NCI-H345 (cell line): Measurements from ENCODE around the gene ZBTB8A.
"Not testable (repeated sequence)": the region's sequence is repeated elsewhere in the genome, so short reads cannot be mapped to it uniquely, and the experiment has no call there.

Source experiments
- DNase-seq: peaks from one replicate; lab custom pipeline; 2025; lab: John Stamatoyannopoulos, UW

ZBTB8A gene

GRCh38 chr1:32619701-32620485 lies 80.7 kb downstream of the ZBTB8A start:
- no peak for DNase-seq

GRCh38 chr1:32622205-32622604 lies 83.0 kb downstream of the ZBTB8A start:
- DNase-seq: no peak

GRCh38 chr1:32622806-32623681 lies 83.8 kb downstream of the ZBTB8A start:
- DNase-seq: no peak

- DNase-seq: no peak
These were observed 84.5 kb downstream of the ZBTB8A start for GRCh38 chr1:32623775-32624174.

GRCh38 chr1:32626176-32626575 lies 86.9 kb downstream of the ZBTB8A start:
- DNase-seq: no peak

- no peak for DNase-seq
These were observed 88.5 kb downstream of the ZBTB8A start for GRCh38 chr1:32627596-32628162.

- DNase-seq: not testable (repeated sequence)
These were observed 90.9 kb downstream of the ZBTB8A start for GRCh38 chr1:32630173-32630572.

- no peak for DNase-seq
These were observed 93.6 kb downstream of the ZBTB8A start for GRCh38 chr1:32632829-32633228.

- DNase-seq: no peak
These were observed 96.5 kb downstream of the ZBTB8A start for GRCh38 chr1:32635508-32636277.

GRCh38 chr1:32636914-32637645 lies 97.9 kb downstream of the ZBTB8A start:
- no peak for DNase-seq

GRCh38 chr1:32639489-32640075 lies 100.4 kb downstream of the ZBTB8A start:
- DNase-seq: no peak

- not testable (repeated sequence) for DNase-seq
These were observed 103.1 kb downstream of the ZBTB8A start for GRCh38 chr1:32642292-32642827.

- DNase-seq: no peak
These were observed 105.2 kb downstream of the ZBTB8A start for GRCh38 chr1:32644426-32644825.

- DNase-seq: no peak
These were observed 108.3 kb downstream of the ZBTB8A start for GRCh38 chr1:32647308-32648134.

- peak; percentile 93 for DNase-seq
These were observed 111.1 kb downstream of the ZBTB8A start, which contains the start of gene ZBTB8OS for GRCh38 chr1:32650248-32650751. TSS of gene ZBTB8OS (minus strand) at chr1:32650550. CDS start at chr1:32650529, 21 bp downstream.

- DNase-seq: peak; percentile 99
These were observed 111.7 kb downstream of the ZBTB8A start, which contains the start of gene RBBP4 for GRCh38 chr1:32650752-32651460. TSS of gene RBBP4 (plus strand) at chr1:32651208. CDS start at chr1:32651307, 99 bp downstream.

- no peak for DNase-seq
These were observed 112.3 kb downstream of the ZBTB8A start for GRCh38 chr1:32651461-32652073.
